Skeletal muscle tissue (tissue), 4 donors: Measurements from ENCODE around the gene C20orf144. TPM values are rescaled to one million over a fixed set of nuclear protein-coding genes. Genes with fewer than 3 reads are reported as not detected.

Source experiments
- H3K27ac ChIP-seq: one replicate; pipeline ENCODE4 v1.7.0; 2013; ENCODE audit warnings: mild to moderate bottlenecking, low read depth, low read length, inconsistent platforms
- H3K27me3 ChIP-seq, 3 donors: one replicate each; pipeline ENCODE4 v1.7.0; 2013; ENCODE audit warnings: low read length in 3 of 3; ENCODE audit not compliant: control insufficient read depth in 3 of 3, insufficient read depth in 3 of 3
- H3K36me3 ChIP-seq, 3 donors: one replicate each; pipeline ENCODE4 v1.7.0; 2013; ENCODE audit warnings: low read length in 3 of 3; ENCODE audit not compliant: control insufficient read depth in 3 of 3, insufficient read depth in 3 of 3
- H3K4me1 ChIP-seq, 3 donors: one replicate each; pipeline ENCODE4 v1.7.0; 2013; ENCODE audit warnings: low read length in 3 of 3, mild to moderate bottlenecking in 3 of 3; ENCODE audit not compliant: control insufficient read depth in 3 of 3, insufficient read depth in 3 of 3
- H3K4me3 ChIP-seq, 3 donors: one replicate each; pipeline ENCODE4 v1.7.0; 2013; ENCODE audit warnings: low read length in 3 of 3
- H3K9ac ChIP-seq, 3 donors: one replicate each; pipeline ENCODE4 v1.7.0; 2013; ENCODE audit warnings: low read length in 3 of 3, mild to moderate bottlenecking in 3 of 3, moderate library complexity in 2 of 3, low read depth in 1 of 3
- H3K9me3 ChIP-seq, 3 donors: one replicate each; pipeline ENCODE4 v1.7.0; 2013; ENCODE audit warnings: low read length in 3 of 3; ENCODE audit not compliant: control insufficient read depth in 3 of 3
- total RNA-seq: library from RNA; depleted of rRNA; stranded (reverse); fragments of >200 nt; gene quantifications from one replicate; pipeline ENCODE4 v1.2.3, GENCODE V29; 2014
- donor health status: Osteomylitis.

The C20orf144 gene
- total RNA-seq, 1 donor from 2014 or later, result not detected

DNA sequence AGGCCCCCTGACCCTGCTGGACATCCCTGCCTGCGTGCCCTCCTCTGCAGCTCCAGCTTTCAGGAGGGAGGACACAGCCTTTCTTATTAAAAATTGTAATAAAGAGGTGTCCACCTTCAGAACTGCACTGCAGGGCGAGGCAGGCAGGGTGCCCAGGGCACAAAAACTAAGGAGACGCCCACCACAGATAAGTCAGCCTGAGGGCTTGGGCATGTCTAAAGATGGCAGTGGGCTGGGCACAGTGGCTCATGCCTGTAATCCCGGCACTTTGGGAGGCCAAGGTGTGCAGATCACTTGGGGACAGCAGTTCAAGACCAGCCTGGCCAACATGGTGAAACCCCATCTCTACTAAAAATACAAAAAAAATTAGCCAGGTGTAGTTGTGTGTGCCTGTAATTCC, 7.0 kb upstream of the C20orf144 start:
- Histone ChIP-seq H3K27ac (no peak overlapping the region), H3K4me3 (no peak overlapping the region), H3K9me3 (no peaks in the 10 kb centered on the region), H3K36me3 (peaks cover 27 to 30% (median 28%) of the 10 kb centered on the region in 3 donors), H3K27me3 (peaks cover 0 to 5% (median 0%) of the 10 kb centered on the region in 3 donors), H3K4me1 (peaks cover 9 to 13% (median 12%) of the 10 kb centered on the region in 3 donors), H3K9ac (no peak overlapping the region)

DNA sequence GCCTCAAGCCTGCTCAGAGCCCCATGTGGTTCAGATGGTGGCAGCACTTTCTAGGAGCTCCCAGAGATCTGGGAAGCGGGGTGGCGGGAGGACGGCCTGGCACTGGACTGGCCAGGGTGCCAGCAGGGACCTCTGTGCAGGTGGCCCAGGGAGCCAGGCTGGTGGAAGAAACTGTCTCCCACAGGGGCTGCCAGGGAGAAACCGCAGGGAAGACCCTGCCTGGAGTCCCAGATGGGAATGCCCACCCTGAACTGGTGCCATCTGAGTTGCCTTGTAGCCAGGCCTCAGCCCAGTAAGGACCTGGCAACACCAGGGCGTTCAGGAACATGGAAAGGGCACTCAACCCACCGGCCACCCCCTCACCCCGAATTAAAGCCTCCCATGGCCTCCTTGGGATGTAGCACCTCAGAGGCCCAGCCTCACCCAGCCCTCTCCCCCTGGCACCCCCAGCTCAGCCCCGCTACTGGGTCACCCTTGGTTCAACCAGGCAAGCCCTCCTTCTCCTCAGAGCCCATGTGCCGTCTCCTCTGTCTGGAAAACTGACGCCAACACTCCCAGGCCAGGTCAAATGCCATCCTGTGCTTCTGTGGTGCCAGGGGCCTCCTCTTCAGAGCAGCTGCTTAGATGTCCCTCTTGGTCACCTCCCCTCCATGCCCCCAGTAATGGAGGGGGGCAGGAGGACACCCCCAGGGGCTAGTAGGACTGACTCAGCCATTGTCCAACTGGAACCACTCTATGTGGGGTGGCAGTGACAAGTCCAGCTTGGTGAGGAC, 5.9 kb upstream of the C20orf144 start:
- no peak overlapping the region for H3K9ac ChIP-seq
- H3K27me3 ChIP-seq, result peaks cover 0 to 2% (median 0%) of the 10 kb centered on the region in 3 donors
- no peak overlapping the region for H3K4me3 ChIP-seq
- H3K4me1 ChIP-seq, result peaks cover 9 to 13% (median 12%) of the 10 kb centered on the region in 3 donors
- no peak overlapping the region for H3K27ac ChIP-seq
- H3K36me3 ChIP-seq, result peaks cover 35 to 38% (median 36%) of the 10 kb centered on the region in 3 donors
- H3K9me3 ChIP-seq, result no peaks in the 10 kb centered on the region

DNA sequence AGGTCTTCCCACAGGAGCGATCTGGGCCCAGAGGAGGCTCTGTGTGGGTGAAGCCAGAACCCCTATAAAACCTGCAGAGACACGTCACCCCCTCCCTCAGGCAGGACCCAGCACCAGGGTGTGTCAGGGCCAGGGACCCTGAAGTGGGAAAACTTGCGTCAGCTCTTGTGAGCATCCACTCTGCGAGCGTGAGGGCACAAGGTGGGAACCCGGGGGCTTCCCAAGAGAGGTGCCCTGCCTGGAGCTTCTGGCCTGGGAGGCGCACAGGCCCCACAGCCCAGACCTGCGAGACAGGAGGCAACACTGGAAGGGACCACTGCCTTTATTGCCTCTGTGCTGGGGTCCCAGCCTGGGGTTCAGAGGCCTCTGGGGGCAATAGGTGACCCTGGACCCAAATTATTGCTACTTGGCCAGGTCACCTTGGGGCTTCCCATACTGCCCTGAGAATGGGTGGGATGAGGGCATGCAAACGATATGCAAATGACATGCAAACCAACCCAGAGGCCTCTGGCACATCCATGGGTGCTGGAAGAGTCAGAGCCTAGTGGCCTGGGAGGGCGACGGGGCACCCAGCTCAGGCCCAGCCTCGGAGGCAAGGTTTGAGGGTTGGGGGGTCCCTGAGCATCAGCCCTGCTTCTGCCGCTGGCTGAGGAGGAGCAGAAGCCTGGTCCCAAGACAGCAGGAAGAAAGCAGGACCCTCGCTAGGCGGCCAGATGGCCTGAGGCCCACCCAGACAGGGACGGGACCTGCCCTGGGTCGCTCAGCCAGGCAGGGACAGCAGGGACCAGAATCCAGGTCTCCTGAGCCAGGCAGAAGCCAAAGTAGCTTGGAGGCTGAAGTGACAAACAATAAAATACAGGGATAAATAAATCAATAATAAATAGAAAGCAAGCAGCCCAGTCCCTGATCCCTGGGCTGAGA, 5.1 kb upstream of the C20orf144 start:
- H3K27ac ChIP-seq, result no peak overlapping the region
- no peaks in the 10 kb centered on the region for H3K27me3 ChIP-seq
- H3K9me3 ChIP-seq, result no peaks in the 10 kb centered on the region
- H3K9ac ChIP-seq, result no peak overlapping the region
- H3K4me1 ChIP-seq, result peaks cover 9 to 13% (median 12%) of the 10 kb centered on the region in 3 donors
- H3K4me3 ChIP-seq, result no peak overlapping the region
- H3K36me3 ChIP-seq, result peaks cover 35 to 38% (median 37%) of the 10 kb centered on the region in 3 donors

DNA sequence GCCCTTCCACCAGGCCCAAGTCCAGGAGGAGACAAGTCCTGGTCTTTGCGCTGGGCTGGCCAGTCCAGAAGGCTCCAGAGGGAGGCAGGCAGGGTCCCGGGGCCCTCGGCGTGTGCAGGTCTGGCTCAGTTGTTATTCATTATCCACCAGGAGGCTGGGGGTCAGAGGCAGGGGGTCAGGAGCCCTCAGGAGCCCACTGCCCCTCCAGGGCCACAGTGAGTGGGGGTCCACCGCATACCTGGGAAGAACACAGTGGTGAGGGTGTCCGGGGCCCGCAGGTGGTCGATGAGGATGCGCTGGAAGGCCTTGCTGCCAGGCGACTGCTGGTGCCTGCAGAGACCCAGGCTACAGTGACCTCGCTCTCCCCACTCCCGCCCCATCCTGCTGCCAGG, 4.4 kb upstream of the C20orf144 start:
- Histone ChIP-seq H3K27ac (no peak overlapping the region), H3K4me1 (peaks cover 9 to 14% (median 12%) of the 10 kb centered on the region in 3 donors), H3K9me3 (no peaks in the 10 kb centered on the region), H3K9ac (no peak overlapping the region), H3K4me3 (no peak overlapping the region), H3K36me3 (peaks cover 35 to 38% (median 37%) of the 10 kb centered on the region in 3 donors), H3K27me3 (no peaks in the 10 kb centered on the region)

DNA sequence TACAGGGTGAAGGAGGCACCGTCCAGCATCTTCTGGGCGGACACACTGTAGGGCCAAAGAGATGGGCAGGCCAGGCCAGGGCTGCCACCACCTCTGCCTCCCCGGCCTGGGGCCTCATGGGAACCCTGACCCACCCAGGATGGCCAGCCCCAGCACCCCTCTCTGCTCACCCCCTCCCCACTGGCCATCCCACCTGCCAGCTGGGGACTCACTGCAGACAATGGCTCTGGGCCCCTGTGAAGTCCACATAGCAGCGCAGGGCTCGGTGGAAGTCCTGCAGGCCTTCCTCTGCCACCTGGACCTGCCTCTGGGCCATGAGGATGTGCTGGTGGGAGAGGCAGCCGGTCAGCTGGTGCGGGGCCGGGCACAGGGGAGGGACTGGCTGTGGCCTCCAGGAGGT, 3.6 kb upstream of the C20orf144 start:
- H3K36me3 ChIP-seq, result peaks cover 35 to 38% (median 37%) of the 10 kb centered on the region in 3 donors
- no peaks in the 10 kb centered on the region for H3K9me3 ChIP-seq
- H3K4me3 ChIP-seq, result no peak overlapping the region

DNA sequence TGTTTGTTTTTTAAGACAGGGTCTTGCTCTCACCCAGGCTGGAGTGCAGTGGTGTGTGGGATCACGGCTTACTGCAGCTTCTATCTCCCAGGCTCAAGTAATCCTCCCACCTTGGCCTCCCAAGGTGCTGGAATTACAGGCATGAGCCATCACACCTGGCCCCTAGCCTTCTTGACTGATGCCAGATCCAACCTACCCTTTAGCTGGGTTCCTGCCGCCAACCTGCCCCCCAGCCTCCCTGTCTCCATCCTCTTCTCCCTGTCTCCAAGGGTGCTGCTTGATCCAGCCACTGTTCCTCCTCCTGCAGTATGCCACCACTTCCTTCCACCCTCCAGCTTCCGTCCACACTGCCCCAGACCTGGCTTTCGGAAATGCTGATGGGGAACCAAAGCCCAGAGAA, 3.2 kb upstream of the C20orf144 start:
- peaks cover 35 to 38% (median 37%) of the 10 kb centered on the region in 3 donors for H3K36me3 ChIP-seq
- H3K9me3 ChIP-seq, result no peaks in the 10 kb centered on the region
- no peaks in the 10 kb centered on the region for H3K27me3 ChIP-seq
- no peak overlapping the region for H3K9ac ChIP-seq
- no peak overlapping the region for H3K4me3 ChIP-seq
- peaks cover 8 to 16% (median 12%) of the 10 kb centered on the region in 3 donors for H3K4me1 ChIP-seq
- no peak overlapping the region for H3K27ac ChIP-seq

More for the DNA sequence above, 3.6 kb upstream of the C20orf144 start:
- H3K27ac ChIP-seq, result no peak overlapping the region
- peaks cover 8 to 17% (median 14%) of the 10 kb centered on the region in 3 donors for H3K4me1 ChIP-seq
- no peak overlapping the region for H3K9ac ChIP-seq
- H3K27me3 ChIP-seq, result no peaks in the 10 kb centered on the region

DNA sequence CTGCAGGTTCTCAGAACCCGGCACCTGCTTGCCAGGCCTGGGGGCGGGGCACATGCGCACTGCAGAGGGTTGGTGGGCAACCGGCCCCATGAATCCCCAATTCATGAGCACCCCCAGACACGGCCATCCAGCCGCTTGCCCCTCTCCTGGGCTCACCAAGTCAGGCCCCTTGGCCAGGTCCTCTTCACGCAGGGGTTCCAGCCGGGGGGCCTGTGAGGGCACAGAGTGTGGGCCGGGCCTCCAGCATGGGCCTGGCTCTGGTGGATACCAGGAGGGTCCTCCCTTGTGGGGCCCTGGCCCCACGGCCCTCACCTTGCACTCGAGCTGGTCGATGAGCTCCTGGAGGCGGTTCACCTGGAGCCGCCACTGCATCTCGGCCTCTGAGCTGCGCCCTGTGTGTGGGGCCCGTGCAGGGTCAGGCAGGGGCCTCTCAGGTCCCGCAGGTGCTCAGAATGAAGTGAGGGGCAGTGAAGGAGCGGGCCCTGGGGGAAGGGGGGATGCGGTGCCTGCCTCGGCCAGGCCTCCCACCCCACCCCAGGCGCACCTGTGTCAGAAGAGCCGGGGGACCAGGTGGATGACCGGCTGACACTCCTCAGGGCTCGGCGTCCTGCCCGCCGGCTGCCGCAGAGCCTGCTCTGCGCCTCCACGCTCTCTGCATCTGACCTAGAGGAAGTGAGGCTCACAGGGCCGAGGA, 2.6 kb upstream of the C20orf144 start:
- H3K36me3 ChIP-seq, result peaks cover 35 to 38% (median 37%) of the 10 kb centered on the region in 3 donors
- H3K4me3 ChIP-seq, result no peak overlapping the region

DNA sequence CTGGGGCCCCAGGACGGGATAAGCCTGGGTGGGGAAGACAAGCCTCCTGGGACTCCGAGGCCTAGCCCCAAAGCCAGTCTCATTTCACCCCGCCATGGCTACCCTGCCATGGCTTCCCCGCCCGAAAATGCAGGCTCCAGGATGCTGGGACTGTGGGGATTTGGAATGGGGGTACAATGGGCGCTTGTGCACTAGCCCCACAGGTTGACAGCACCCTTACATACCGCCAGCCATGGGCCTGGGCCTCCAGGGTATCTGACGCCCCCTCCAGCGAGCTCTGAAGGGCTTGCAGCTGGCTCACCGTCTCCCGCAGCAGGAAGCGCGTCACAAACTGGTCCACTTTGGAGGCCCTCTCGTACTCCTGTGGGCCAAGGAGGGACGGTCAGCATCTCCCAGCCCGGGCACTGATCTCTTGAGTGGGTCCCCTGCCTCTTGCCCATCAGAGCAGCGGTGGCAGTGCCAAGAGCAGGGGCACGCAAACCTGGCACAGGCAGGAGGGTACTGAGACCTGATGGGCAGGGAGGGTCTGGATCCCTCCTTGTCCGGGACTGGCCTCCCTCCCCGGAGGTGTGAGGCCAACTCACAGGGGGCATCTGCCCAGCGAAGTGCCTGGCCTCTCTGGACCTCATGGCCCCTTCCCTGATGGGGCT, 2.0 kb upstream of the C20orf144 start:
- Histone ChIP-seq H3K4me1 (peaks cover 15 to 24% (median 18%) of the 10 kb centered on the region in 3 donors), H3K4me3 (no peak overlapping the region), H3K9ac (no peak overlapping the region), H3K36me3 (peaks cover 35 to 38% (median 37%) of the 10 kb centered on the region in 3 donors), H3K27me3 (no peaks in the 10 kb centered on the region), H3K9me3 (no peaks in the 10 kb centered on the region), H3K27ac (no peak overlapping the region)

More for the DNA sequence above, 2.6 kb upstream of the C20orf144 start:
- H3K9ac ChIP-seq, result no peak overlapping the region
- H3K4me1 ChIP-seq, result peaks cover 13 to 18% (median 15%) of the 10 kb centered on the region in 3 donors
- no peaks in the 10 kb centered on the region for H3K9me3 ChIP-seq
- no peaks in the 10 kb centered on the region for H3K27me3 ChIP-seq
- H3K27ac ChIP-seq, result no peak overlapping the region

DNA sequence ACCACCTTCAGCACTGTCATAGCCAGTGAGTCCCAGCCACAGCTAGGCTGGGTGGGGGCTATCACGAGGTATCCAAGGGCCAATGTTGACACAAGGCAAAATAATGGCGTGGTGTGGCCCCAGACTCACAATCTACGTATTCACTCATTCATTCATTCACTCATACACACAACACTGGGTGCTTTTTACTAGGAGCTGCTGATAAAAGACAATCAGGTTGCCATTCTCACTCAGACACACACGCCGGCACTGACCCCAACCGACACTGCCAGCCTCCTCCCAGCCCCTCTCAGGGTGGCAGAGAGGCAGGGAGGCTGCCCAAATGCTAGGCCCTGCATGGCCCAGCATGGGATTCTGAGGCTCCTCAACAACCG, 1.5 kb upstream of the C20orf144 start:
- Histone ChIP-seq H3K4me3 (no peak overlapping the region), H3K9ac (no peak overlapping the region), H3K27me3 (no peaks in the 10 kb centered on the region)

More for the DNA sequence above, 1.5 kb upstream of the C20orf144 start:
- H3K27ac ChIP-seq, result no peak overlapping the region
- peaks cover 35 to 38% (median 37%) of the 10 kb centered on the region in 3 donors for H3K36me3 ChIP-seq
- H3K4me1 ChIP-seq, result peaks cover 15 to 24% (median 18%) of the 10 kb centered on the region in 3 donors
- H3K9me3 ChIP-seq, result no peaks in the 10 kb centered on the region
